ENCODE data around the gene NXPE4.

NXPE4 gene

DNA sequence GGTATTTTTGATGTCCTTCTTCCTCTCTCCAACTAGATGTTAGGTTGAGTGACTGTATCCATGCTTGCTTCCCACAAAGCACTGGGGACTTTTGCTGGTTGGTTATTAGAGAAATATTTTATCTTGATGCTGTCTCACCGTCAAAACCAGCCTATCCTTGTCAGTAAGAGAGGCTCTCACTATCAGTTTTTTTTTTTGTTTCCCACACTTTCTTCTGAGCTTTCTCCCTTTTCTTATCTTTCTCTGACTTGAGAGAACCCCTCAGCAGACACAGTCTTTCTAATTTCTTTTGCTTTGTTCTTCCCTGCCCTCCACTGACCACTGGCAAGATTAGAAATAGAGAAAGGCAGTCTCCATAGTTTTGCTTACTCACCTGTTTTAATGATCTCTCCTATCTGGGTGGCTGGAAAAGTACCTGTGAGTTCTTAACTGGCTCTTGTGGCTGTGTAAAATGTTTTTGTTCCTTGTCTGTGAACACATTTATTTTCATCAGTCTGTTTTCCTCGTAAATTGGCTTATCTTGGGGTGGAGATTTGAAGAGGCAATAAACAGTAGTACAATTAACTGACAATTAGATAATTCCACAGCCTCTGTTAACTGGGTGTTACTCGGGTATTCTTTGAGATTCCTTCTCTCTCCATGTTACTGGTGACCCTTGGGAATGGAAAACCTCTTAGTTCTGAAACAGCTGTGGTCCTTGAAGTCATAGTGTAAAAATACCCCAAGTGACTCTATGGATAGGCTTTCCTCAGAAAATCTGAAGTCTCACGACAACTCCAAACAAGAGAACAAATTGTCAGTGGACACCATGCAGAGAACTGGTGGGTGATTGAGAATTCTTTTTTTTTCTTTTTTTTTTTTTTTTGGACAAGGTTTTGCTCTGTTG, 35.9 kb downstream of the NXPE4 start, which contains the start of gene NXPE1:
NXPE1 (minus strand) TSS at position 457 of the 886 bp plus-strand sequence. CDS start 8,680 bp downstream, outside the sequence.
- ChIA-PET POLR2A (ENCODE audit: low non-redundant PET) (no interaction called here), CTCF (interaction anchor here (0.6 kb wide), 1 partner anchor 1314 kb away, joined by 3 read pairs; no protein-coding TSS in a partner anchor)
- TF ChIP-seq, protein P1, sequence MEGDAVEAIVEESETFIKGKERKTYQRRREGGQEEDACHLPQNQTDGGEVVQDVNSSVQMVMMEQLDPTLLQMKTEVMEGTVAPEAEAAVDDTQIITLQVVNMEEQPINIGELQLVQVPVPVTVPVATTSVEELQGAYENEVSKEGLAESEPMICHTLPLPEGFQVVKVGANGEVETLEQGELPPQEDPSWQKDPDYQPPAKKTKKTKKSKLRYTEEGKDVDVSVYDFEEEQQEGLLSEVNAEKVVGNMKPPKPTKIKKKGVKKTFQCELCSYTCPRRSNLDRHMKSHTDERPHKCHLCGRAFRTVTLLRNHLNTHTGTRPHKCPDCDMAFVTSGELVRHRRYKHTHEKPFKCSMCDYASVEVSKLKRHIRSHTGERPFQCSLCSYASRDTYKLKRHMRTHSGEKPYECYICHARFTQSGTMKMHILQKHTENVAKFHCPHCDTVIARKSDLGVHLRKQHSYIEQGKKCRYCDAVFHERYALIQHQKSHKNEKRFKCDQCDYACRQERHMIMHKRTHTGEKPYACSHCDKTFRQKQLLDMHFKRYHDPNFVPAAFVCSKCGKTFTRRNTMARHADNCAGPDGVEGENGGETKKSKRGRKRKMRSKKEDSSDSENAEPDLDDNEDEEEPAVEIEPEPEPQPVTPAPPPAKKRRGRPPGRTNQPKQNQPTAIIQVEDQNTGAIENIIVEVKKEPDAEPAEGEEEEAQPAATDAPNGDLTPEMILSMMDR (conservative IDR thresholded peaks at IDR 0.05; ENCODE audit: low read depth) = no peak
- H3K27ac ChIP-seq = no peak within 1 kb of the TSS
- no peak for DNase-seq (ENCODE audit: low spot score)

DNA sequence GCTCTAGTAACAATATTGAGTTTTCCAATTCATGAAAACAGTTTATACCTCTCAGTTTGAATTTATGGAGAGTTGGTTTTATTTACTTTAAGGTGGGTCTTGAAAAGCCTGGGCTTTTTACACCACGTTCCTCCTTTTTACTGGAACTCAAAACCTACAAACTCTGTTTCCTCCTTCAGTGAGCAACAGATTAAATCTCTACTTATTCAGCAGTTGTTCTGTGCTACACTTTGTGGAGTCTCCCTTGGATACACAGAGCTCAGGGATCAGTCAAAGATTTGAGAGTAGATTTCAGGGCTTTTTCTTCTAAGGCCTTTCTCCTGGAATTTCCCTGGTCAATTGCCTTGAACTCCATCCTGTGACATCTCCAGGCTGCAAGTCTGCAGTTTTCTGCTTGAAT, 39.5 kb downstream of the NXPE4 start:
- no peak overlapping the region for H3K27ac ChIP-seq
- CTCF ChIA-PET = no interaction called here
- TF ChIP-seq, protein P1 (conservative IDR thresholded peaks at IDR 0.05; ENCODE audit: low read depth) = no peak
- DNase-seq (ENCODE audit: low spot score) = no peak
- POLR2A ChIA-PET (ENCODE audit: low non-redundant PET) = no interaction called here

DNA sequence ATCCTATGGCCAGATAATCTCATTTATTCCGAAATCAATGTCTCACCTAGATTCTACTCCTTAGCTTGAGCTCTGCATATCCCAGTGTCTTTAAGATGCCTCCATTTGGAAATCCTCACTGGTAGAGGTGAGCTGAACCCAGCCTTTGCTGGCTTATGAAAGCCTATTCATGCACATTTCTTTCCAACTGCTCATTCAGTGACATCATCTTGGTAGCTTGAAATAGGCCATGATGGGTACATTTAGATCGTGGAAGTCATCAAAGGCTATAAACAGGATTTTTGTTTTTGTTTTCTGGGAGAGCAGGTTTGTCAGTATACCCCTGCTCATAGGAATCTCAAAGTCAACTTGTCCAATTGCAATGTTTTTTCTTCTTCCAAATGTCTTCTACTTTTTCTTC, 41.9 kb downstream of the NXPE4 start:
- TF ChIP-seq, protein P1 (conservative IDR thresholded peaks at IDR 0.05; ENCODE audit: low read depth) = no peak
- ChIA-PET POLR2A (ENCODE audit: low non-redundant PET) (no interaction called here), CTCF (no interaction called here)
- no peak for DNase-seq (ENCODE audit: low spot score)
- no peak overlapping the region for H3K27ac ChIP-seq

DNA sequence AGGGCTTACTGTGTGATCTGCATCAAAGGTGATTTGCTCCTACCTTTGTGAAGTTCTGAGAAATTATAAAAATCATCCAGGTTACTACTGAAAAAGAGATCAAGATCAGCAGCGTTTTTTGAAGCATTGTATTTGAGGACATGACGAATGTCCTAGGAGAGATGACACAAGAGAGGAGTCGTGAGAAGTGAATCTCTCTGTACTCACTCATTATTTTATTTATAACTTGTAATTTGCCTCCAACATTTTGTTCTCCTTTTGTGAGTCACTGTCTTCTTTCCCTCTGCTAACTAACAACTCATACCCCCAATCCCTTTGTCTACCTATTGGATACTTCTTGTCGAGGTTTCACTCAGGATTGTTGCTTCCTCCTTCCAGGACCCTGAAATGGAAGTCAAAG, 44.5 kb downstream of the NXPE4 start:
- no peak for DNase-seq (ENCODE audit: low spot score)
- ChIA-PET CTCF (no interaction called here), POLR2A (ENCODE audit: low non-redundant PET) (no interaction called here)
- H3K27ac ChIP-seq = no peak overlapping the region
- TF ChIP-seq, protein P1 (conservative IDR thresholded peaks at IDR 0.05; ENCODE audit: low read depth) = no peak

DNA sequence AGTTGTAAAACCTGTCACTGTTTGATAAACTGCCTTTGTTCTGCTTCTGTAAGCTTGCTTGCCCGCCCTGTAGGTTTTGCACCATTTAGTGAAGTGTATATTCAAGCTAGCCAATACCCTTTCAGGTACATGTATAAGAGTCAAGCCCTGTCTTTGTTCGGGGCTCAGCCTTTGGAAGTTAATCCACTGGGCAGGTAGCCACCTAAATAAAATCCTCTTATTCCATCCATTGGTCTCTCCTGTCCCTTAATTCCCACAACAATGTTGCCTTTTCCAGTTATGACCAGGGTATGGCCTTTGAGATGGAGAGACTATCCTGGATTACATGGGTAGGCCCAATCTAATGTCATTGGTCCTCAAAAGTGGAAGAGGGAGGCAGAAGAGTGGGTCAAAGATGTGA, 69.9 kb downstream of the NXPE4 start:
- TF ChIP-seq, protein P1 (conservative IDR thresholded peaks at IDR 0.05; ENCODE audit: low read depth) = no peak
- H3K27ac ChIP-seq = no peak overlapping the region
- ChIA-PET CTCF (no interaction called here), POLR2A (ENCODE audit: low non-redundant PET) (no interaction called here)
- no peak for DNase-seq (ENCODE audit: low spot score)

DNA sequence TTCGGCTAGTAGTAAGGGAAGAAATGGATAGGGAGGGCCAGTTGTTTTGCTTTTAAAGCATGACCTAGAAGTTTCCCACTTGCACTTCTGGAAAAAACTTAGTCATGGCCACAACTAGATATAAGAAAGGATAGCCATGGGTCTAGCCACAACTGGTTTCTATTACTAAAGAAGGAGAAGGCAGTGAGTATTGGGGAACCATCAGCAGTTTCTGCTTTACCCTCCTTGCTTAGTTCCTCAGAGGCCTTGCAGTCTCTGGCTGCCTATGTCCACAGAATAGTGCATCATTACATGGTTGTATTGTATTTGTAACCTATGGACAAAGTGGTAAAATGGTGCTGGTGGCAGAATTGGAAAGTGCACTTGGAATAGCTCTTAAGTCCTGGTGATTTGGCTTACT, 71.5 kb downstream of the NXPE4 start:
- no peak overlapping the region for H3K27ac ChIP-seq
- POLR2A ChIA-PET (ENCODE audit: low non-redundant PET) = no interaction called here
- TF ChIP-seq, protein P1 (conservative IDR thresholded peaks at IDR 0.05; ENCODE audit: low read depth) = no peak
- CTCF ChIA-PET = no interaction called here
- DNase-seq (ENCODE audit: low spot score) = no peak

Data from RWPE1 (cell line).